Liver (tissue), 9 donors: ENCODE measurements around the gene CDH4. TPM values are rescaled to one million over a fixed set of nuclear protein-coding genes. Genes with fewer than 3 reads are reported as not detected.

Source experiments
- DNase-seq: peaks from one replicate; pipeline ENCODE4 v3.0.0-alpha.2; 2017; ENCODE audit warnings: low spot score
- H3K27ac ChIP-seq, 2 donors: one replicate each; pipeline ENCODE4 v1.7.0; 2013; ENCODE audit warnings: inconsistent platforms in 2 of 2, low read length in 2 of 2, control low read depth in 1 of 2, low read depth in 1 of 2, mild to moderate bottlenecking in 1 of 2
- H3K27me3 ChIP-seq, 4 donors: one replicate each; pipeline versions ENCODE4 v1.6.1 to v1.7.0; 2013; ENCODE audit warnings: low read length in 3 of 4, inconsistent platforms in 1 of 4, mild to moderate bottlenecking in 1 of 4, moderate library complexity in 1 of 4; ENCODE audit not compliant: control insufficient read depth in 4 of 4, insufficient read depth in 4 of 4
- H3K36me3 ChIP-seq, 4 donors: one replicate each; pipeline versions ENCODE4 v1.6.1 to v1.7.0; 2013; ENCODE audit warnings: low read length in 3 of 4, mild to moderate bottlenecking in 3 of 4, low read depth in 1 of 4, moderate library complexity in 1 of 4; ENCODE audit not compliant: control insufficient read depth in 4 of 4, insufficient read depth in 3 of 4
- H3K4me1 ChIP-seq, 4 donors: one replicate each; pipeline versions ENCODE4 v1.6.1 to v1.7.0; 2013; ENCODE audit warnings: low read length in 3 of 4, mild to moderate bottlenecking in 3 of 4, moderate library complexity in 1 of 4; ENCODE audit not compliant: control insufficient read depth in 4 of 4, insufficient read depth in 4 of 4
- H3K4me3 ChIP-seq, 3 donors: one replicate each; pipeline versions ENCODE4 v1.6.1 to v1.7.0; 2013; ENCODE audit warnings: low read length in 3 of 3, control low read depth in 1 of 3, low read depth in 1 of 3, mild to moderate bottlenecking in 1 of 3
- H3K9ac ChIP-seq, 2 donors: one replicate each; pipeline ENCODE4 v1.7.0; 2013; ENCODE audit warnings: low read length in 2 of 2, mild to moderate bottlenecking in 2 of 2, moderate library complexity in 2 of 2, control low read depth in 1 of 2, low read depth in 1 of 2
- H3K9me3 ChIP-seq, 4 donors: one replicate each; pipeline versions ENCODE4 v1.6.1 to v1.7.0; 2013; ENCODE audit warnings: low read length in 3 of 4; ENCODE audit not compliant: control insufficient read depth in 4 of 4
- ATF3 ChIP-seq: IDR thresholded peaks from 2 replicates; pipeline ENCODE4 v1.6.1; 2016; ENCODE audit warnings: antibody characterized with exemption
- EGR1 ChIP-seq, 2 donors: IDR thresholded peaks; 2 replicates each; pipeline ENCODE4 v1.6.1; 2016 to 2018; ENCODE audit warnings: antibody characterized with exemption in 2 of 2, low read depth in 2 of 2
- FOXA1 ChIP-seq: IDR thresholded peaks from 2 replicates; pipeline ENCODE4 v1.6.1; 2016; ENCODE audit warnings: antibody characterized with exemption
- FOXA2 ChIP-seq: IDR thresholded peaks from 2 replicates; pipeline ENCODE4 v1.6.1; 2016; ENCODE audit warnings: antibody characterized with exemption
- GABPA ChIP-seq, 2 donors: IDR thresholded peaks in 1 of 2; conservative IDR thresholded peaks in 1 of 2; 2 replicates each; pipeline ENCODE4 v1.6.1; 2016; ENCODE audit warnings: antibody characterized with exemption in 2 of 2, mild to moderate bottlenecking in 1 of 2, moderate library complexity in 1 of 2
- HNF4A ChIP-seq, 2 donors: conservative IDR thresholded peaks; 2 replicates each; pipeline ENCODE4 v1.6.1; 2016; ENCODE audit warnings: antibody characterized with exemption in 2 of 2, mild to moderate bottlenecking in 2 of 2
- HNF4G ChIP-seq: IDR thresholded peaks from 2 replicates; pipeline ENCODE4 v1.6.1; 2016; ENCODE audit warnings: antibody characterized with exemption
- JUND ChIP-seq, 2 donors: IDR thresholded peaks; 2 replicates each; pipeline ENCODE4 v1.6.1; 2016; ENCODE audit warnings: antibody characterized with exemption in 2 of 2
- NR2F2 ChIP-seq: IDR thresholded peaks from 2 replicates; pipeline ENCODE4 v1.6.1; 2016; ENCODE audit warnings: antibody characterized with exemption
- RAD21 ChIP-seq, 2 donors: IDR thresholded peaks; 2 replicates each; pipeline ENCODE4 v1.6.1; 2016; ENCODE audit warnings: antibody characterized with exemption in 2 of 2, mild to moderate bottlenecking in 2 of 2
- RXRA ChIP-seq, 2 donors: IDR thresholded peaks; 2 replicates each; pipeline ENCODE4 v1.6.1; 2017 to 2018; ENCODE audit warnings: antibody characterized with exemption in 2 of 2, mild to moderate bottlenecking in 1 of 2
- SP1 ChIP-seq: IDR thresholded peaks from 2 replicates; pipeline ENCODE4 v1.6.1; 2018; ENCODE audit warnings: antibody characterized with exemption, mild to moderate bottlenecking
- TAF1 ChIP-seq: conservative IDR thresholded peaks from 2 replicates; pipeline ENCODE4 v1.6.1; 2016; ENCODE audit warnings: antibody characterized with exemption, mild to moderate bottlenecking
- YY1 ChIP-seq: IDR thresholded peaks from 2 replicates; pipeline ENCODE4 v1.6.1; 2016; ENCODE audit warnings: antibody characterized with exemption, mild to moderate bottlenecking
- WGBS: extraction: QIAGEN DNeasy Blood & Tissue Kit; methylation state at CpG from one replicate; pipeline ENCODE4 v1.1.7; 2013; 5-methylcytosine and 5-hydroxymethylcytosine counted together
- polyA plus RNA-seq, 2 donors: library from polyadenylated mRNA; stranded (reverse) in 1 of 2; unstranded in 1 of 2; fragments of 200-250 nt in 1 of 2; fragments of >200 nt in 1 of 2; fragmentation: Nextera tagmentation in 1 of 2; extraction: Ambion mirVana in 1 of 2; gene quantifications; one replicate each; pipeline versions ENCODE4 v1.2.1 to v1.2.3, GENCODE V29; 2013 to 2015
- total RNA-seq, 2 donors: library from RNA; depleted of rRNA; stranded (reverse); fragments of >200 nt; gene quantifications; one replicate each; pipeline ENCODE4 v1.2.3, GENCODE V29; 2014
- TF ChIP-seq, protein P1 (sequence below): IDR thresholded peaks from 2 replicates; pipeline ENCODE4 v1.6.1; 2016; ENCODE audit warnings: antibody characterized with exemption
- TF ChIP-seq, protein P2 (sequence below): fragments of 150-350 bp; IDR thresholded peaks from 2 replicates; pipeline ENCODE4 v1.5.1; 2017; ENCODE audit warnings: improper control_type of control experiment, low read depth, low read length; ENCODE audit not compliant: missing input control
- TF ChIP-seq, protein P3 (sequence below): IDR thresholded peaks from 2 replicates; pipeline ENCODE4 v1.6.1; 2016; ENCODE audit warnings: antibody characterized with exemption, mild to moderate bottlenecking
- TF ChIP-seq, protein P4 (sequence below): IDR thresholded peaks from 2 replicates; pipeline ENCODE4 v1.6.1; 2016; ENCODE audit warnings: antibody characterized with exemption
- donor health status: healthy.
- donor health status: healthy.
- donor health status: healthy.
- donor health status: healthy.
- donor health status: healthy.

Gene CDH4
- total and polyA plus RNA-seq, 4 donors, result 0.03 to 0.25 (median 0.19) TPM; not detected in 1

DNA sequence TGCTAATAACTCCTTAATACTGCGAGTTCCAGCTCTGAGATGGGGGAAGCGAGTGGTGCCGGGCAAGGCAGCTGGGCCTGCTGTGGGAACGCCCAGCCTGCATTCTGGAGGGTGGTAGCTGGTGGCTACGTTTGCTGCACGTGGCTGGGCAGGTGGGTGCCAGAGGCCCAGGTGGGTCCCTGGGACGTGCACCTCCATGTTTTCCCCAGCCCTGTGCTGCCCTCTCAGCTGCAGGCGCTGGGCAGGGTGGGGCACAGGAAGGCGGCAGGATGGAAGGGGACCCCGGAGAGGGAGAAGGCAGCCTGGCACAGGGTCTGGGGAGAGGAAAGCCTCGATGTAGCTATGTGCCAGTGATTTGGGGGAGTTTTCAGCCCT lies 388.8 kb downstream of the CDH4 start:
- no peak for DNase-seq
- WGBS, result 75% methylated on average over 11 of the region's 11 CpGs
- no peaks in the 10 kb centered on the region for H3K36me3 ChIP-seq

More for the DNA sequence above, 388.8 kb downstream of the CDH4 start:
- Histone ChIP-seq H3K9me3 (peaks cover 0 to 5% (median 0%) of the 10 kb centered on the region in 4 donors), H3K4me1 (no peaks in the 10 kb centered on the region), H3K27ac (no peak overlapping the region), H3K27me3 (peaks cover 0 to 8% (median 0%) of the 10 kb centered on the region in 4 donors), H3K9ac (no peak overlapping the region), H3K4me3 (no peak overlapping the region)
- TF ChIP-seq SP1, result no peak
- TF ChIP-seq HNF4G, result no peak
- TF ChIP-seq HNF4A (conservative IDR thresholded peaks at IDR 0.05), result no peak
- TF ChIP-seq, protein P1, sequence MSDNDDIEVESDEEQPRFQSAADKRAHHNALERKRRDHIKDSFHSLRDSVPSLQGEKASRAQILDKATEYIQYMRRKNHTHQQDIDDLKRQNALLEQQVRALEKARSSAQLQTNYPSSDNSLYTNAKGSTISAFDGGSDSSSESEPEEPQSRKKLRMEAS, result no peak
- TF ChIP-seq FOXA1, result no peak
- TF ChIP-seq JUND (IDR thresholded peaks at IDR 0.05), result no peak
- TF ChIP-seq, protein P2, sequence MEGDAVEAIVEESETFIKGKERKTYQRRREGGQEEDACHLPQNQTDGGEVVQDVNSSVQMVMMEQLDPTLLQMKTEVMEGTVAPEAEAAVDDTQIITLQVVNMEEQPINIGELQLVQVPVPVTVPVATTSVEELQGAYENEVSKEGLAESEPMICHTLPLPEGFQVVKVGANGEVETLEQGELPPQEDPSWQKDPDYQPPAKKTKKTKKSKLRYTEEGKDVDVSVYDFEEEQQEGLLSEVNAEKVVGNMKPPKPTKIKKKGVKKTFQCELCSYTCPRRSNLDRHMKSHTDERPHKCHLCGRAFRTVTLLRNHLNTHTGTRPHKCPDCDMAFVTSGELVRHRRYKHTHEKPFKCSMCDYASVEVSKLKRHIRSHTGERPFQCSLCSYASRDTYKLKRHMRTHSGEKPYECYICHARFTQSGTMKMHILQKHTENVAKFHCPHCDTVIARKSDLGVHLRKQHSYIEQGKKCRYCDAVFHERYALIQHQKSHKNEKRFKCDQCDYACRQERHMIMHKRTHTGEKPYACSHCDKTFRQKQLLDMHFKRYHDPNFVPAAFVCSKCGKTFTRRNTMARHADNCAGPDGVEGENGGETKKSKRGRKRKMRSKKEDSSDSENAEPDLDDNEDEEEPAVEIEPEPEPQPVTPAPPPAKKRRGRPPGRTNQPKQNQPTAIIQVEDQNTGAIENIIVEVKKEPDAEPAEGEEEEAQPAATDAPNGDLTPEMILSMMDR, result no peak
- TF ChIP-seq NR2F2, result no peak
- TF ChIP-seq GABPA (IDR thresholded peaks at IDR 0.05 in 1 of 2, conservative IDR thresholded peaks at IDR 0.05 in 1 of 2), result no peak
- TF ChIP-seq, protein P3, sequence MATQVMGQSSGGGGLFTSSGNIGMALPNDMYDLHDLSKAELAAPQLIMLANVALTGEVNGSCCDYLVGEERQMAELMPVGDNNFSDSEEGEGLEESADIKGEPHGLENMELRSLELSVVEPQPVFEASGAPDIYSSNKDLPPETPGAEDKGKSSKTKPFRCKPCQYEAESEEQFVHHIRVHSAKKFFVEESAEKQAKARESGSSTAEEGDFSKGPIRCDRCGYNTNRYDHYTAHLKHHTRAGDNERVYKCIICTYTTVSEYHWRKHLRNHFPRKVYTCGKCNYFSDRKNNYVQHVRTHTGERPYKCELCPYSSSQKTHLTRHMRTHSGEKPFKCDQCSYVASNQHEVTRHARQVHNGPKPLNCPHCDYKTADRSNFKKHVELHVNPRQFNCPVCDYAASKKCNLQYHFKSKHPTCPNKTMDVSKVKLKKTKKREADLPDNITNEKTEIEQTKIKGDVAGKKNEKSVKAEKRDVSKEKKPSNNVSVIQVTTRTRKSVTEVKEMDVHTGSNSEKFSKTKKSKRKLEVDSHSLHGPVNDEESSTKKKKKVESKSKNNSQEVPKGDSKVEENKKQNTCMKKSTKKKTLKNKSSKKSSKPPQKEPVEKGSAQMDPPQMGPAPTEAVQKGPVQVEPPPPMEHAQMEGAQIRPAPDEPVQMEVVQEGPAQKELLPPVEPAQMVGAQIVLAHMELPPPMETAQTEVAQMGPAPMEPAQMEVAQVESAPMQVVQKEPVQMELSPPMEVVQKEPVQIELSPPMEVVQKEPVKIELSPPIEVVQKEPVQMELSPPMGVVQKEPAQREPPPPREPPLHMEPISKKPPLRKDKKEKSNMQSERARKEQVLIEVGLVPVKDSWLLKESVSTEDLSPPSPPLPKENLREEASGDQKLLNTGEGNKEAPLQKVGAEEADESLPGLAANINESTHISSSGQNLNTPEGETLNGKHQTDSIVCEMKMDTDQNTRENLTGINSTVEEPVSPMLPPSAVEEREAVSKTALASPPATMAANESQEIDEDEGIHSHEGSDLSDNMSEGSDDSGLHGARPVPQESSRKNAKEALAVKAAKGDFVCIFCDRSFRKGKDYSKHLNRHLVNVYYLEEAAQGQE, result no peak
- no peak for TF ChIP-seq YY1
- no peak for TF ChIP-seq ATF3
- no peak for TF ChIP-seq EGR1 (IDR thresholded peaks at IDR 0.05; ENCODE audit: low read depth in 2 of 2)
- no peak for TF ChIP-seq TAF1
- no peak for TF ChIP-seq RXRA (IDR thresholded peaks at IDR 0.05)
- no peak for TF ChIP-seq RAD21 (IDR thresholded peaks at IDR 0.05)
- TF ChIP-seq, protein P4, sequence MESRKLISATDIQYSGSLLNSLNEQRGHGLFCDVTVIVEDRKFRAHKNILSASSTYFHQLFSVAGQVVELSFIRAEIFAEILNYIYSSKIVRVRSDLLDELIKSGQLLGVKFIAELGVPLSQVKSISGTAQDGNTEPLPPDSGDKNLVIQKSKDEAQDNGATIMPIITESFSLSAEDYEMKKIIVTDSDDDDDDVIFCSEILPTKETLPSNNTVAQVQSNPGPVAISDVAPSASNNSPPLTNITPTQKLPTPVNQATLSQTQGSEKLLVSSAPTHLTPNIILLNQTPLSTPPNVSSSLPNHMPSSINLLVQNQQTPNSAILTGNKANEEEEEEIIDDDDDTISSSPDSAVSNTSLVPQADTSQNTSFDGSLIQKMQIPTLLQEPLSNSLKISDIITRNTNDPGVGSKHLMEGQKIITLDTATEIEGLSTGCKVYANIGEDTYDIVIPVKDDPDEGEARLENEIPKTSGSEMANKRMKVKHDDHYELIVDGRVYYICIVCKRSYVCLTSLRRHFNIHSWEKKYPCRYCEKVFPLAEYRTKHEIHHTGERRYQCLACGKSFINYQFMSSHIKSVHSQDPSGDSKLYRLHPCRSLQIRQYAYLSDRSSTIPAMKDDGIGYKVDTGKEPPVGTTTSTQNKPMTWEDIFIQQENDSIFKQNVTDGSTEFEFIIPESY, result no peak
- TF ChIP-seq FOXA2, result no peak
